ENCODE results near the gene TET1.

DNA sequence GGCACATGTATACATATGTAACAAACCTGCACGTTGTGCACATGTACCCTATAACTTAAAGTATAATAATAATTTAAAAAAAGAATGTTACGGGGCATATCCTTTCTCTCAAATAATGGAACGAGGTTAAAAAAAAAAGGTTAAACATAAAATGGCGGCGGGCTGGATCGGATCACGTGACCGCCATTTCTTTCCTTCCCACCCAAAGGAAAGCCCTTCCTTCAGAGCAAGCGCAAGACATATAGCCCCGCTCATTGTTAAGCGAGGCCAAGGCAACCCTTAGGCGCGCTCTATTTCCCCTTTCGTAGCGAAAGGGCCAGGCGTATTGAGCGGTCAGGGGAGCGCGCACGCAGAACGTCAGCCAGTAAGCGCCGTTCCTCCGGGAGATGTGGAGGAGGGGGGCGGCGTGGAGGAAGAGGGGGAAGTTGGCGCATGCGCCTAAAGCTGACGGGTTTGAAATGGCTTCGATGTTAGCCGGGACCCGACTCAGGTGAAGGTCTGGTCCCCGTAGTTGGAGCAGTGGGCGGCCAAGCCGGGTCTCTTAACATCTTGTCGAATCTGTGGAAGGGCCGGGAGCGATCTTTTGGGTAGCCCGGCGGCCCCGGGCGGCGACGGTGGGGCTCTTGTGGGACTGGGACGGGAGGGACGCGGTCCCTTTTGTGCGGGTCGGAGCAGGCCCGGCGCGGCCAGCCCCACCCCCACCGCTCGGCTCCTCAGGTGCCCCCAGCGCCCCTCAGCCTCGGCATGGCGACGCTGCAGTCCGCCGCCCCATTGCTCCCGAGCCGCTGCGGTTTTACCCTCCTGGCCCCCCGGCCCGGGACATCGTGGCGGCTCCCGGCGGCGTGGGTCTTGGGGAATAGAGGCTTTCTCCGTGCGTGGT is 160.9 kb downstream of the TET1 start, which contains the start of gene CCAR1:
- TF ChIP-seq, protein P1, sequence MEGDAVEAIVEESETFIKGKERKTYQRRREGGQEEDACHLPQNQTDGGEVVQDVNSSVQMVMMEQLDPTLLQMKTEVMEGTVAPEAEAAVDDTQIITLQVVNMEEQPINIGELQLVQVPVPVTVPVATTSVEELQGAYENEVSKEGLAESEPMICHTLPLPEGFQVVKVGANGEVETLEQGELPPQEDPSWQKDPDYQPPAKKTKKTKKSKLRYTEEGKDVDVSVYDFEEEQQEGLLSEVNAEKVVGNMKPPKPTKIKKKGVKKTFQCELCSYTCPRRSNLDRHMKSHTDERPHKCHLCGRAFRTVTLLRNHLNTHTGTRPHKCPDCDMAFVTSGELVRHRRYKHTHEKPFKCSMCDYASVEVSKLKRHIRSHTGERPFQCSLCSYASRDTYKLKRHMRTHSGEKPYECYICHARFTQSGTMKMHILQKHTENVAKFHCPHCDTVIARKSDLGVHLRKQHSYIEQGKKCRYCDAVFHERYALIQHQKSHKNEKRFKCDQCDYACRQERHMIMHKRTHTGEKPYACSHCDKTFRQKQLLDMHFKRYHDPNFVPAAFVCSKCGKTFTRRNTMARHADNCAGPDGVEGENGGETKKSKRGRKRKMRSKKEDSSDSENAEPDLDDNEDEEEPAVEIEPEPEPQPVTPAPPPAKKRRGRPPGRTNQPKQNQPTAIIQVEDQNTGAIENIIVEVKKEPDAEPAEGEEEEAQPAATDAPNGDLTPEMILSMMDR (IDR thresholded peaks at IDR 0.05), result no peak
- peak in 1 of 2 donors; percentile 44 for TF ChIP-seq POLR2A (IDR thresholded peaks at IDR 0.05)
